GM23248 (cell line): Measurements from ENCODE around the gene ADGRL3.

Source experiments
- EZH2 ChIP-seq: fragments of 200-600 bp; sonication (generic); IDR thresholded peaks from 2 replicates; pipeline ENCODE4 v1.6.1; 2018; ENCODE audit warnings: antibody characterized with exemption, mild to moderate bottlenecking; ENCODE audit not compliant: insufficient read depth, poor library complexity, severe bottlenecking
- EZH2phosphoT487 ChIP-seq: fragments of 200-600 bp; sonication (generic); IDR thresholded peaks from 2 replicates; pipeline ENCODE4 v1.6.1; 2018; ENCODE audit warnings: antibody characterized with exemption, moderate library complexity, mild to moderate bottlenecking, low read depth; ENCODE audit not compliant: insufficient read depth

GRCh38 chr4:61312526-61312925 lies 112.4 kb downstream of the ADGRL3 start:
- TF ChIP-seq EZH2 (no peak), EZH2phosphoT487 (no peak)
